Measurements from ENCODE around the gene TPP2.

TPP2 gene

GRCh38 chr13:102657630-102658029 lies 60.8 kb downstream of the TPP2 start:
- DNase-seq (ENCODE audit: low read depth) = no peak

GRCh38 chr13:102658660-102659059 lies 61.9 kb downstream of the TPP2 start:
- no peak for DNase-seq (ENCODE audit: low read depth)

GRCh38 chr13:102659168-102659713 lies 62.5 kb downstream of the TPP2 start:
- DNase-seq (ENCODE audit: low read depth) = no peak

- no peak for DNase-seq (ENCODE audit: low read depth)
Observed at GRCh38 chr13:102667023-102667422, 70.2 kb downstream of the TPP2 start.

- no peak for DNase-seq (ENCODE audit: low read depth)
Observed at GRCh38 chr13:102667911-102668310, 71.1 kb downstream of the TPP2 start.

GRCh38 chr13:102670130-102670529 lies 73.3 kb downstream of the TPP2 start:
- DNase-seq (ENCODE audit: low read depth) = no peak

GRCh38 chr13:102675115-102675514 lies 78.3 kb downstream of the TPP2 start:
- DNase-seq (ENCODE audit: low read depth) = no peak

- no peak for DNase-seq (ENCODE audit: low read depth)
Observed at GRCh38 chr13:102677122-102677521, 80.3 kb downstream of the TPP2 start.

GRCh38 chr13:102678339-102679107 lies 81.7 kb downstream of the TPP2 start:
- DNase-seq (ENCODE audit: low read depth) = no peak

- DNase-seq (ENCODE audit: low read depth) = no peak
Observed at GRCh38 chr13:102679449-102680132, 82.8 kb downstream of the TPP2 start.

GRCh38 chr13:102680133-102680717 lies 83.4 kb downstream of the TPP2 start:
- DNase-seq (ENCODE audit: low read depth) = no peak

- no peak for DNase-seq (ENCODE audit: low read depth)
Observed at GRCh38 chr13:102680842-102681740, 84.3 kb downstream of the TPP2 start.

- DNase-seq (ENCODE audit: low read depth) = no peak
Observed at GRCh38 chr13:102682211-102682610, 85.4 kb downstream of the TPP2 start.

- DNase-seq (ENCODE audit: low read depth) = no peak
Observed at GRCh38 chr13:102682727-102683126, 85.9 kb downstream of the TPP2 start.

- DNase-seq (ENCODE audit: low read depth) = no peak
Observed at GRCh38 chr13:102683637-102684036, 86.9 kb downstream of the TPP2 start.

GRCh38 chr13:102686024-102686423 lies 89.2 kb downstream of the TPP2 start:
- DNase-seq (ENCODE audit: low read depth) = no peak

GRCh38 chr13:102687520-102687919 lies 90.7 kb downstream of the TPP2 start:
- DNase-seq (ENCODE audit: low read depth) = no peak

- DNase-seq (ENCODE audit: low read depth) = no peak
Observed at GRCh38 chr13:102688306-102688973, 91.7 kb downstream of the TPP2 start.

- DNase-seq (ENCODE audit: low read depth) = no peak
Observed at GRCh38 chr13:102690883-102691282, 94.1 kb downstream of the TPP2 start.

- DNase-seq (ENCODE audit: low read depth) = no peak
Observed at GRCh38 chr13:102692491-102692826, 95.7 kb downstream of the TPP2 start.

- no peak for DNase-seq (ENCODE audit: low read depth)
Observed at GRCh38 chr13:102693250-102693649, 96.5 kb downstream of the TPP2 start.

Measured in activated T-helper 1 cell treated with Interleukin-2 at 50 U/mL for 16 hours (primary cell).